Effector CD8-positive, alpha-beta T cell (primary cell): ENCODE results near the gene PAM.
"Not testable (repeated sequence)": the region's sequence is repeated elsewhere in the genome, so short reads cannot be mapped to it uniquely, and the experiment has no call there.

Source experiments
- DNase-seq: peaks from one replicate; lab custom pipeline; 2025; lab: John Stamatoyannopoulos, UW

Gene PAM

DNA sequence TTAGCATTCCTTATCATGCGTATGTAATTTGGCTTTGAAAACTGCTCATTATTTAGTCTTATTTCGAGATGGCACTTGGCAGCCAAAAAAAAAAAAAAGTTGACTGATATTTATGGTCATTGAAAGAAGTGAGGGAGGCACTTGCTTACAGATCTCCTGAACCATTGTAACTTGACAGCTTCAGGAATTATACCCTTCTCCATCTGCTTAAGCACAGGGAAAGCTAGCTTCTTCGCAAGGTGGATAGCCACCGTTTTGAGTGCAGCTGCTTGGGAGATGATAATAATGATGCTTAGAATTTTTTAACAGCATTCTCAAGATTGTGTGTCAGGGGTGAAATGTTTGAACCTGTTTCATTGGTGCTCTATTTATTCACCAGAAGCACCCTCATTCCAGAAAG is 248.8 kb downstream of the PAM start:
- no peak for DNase-seq

DNA sequence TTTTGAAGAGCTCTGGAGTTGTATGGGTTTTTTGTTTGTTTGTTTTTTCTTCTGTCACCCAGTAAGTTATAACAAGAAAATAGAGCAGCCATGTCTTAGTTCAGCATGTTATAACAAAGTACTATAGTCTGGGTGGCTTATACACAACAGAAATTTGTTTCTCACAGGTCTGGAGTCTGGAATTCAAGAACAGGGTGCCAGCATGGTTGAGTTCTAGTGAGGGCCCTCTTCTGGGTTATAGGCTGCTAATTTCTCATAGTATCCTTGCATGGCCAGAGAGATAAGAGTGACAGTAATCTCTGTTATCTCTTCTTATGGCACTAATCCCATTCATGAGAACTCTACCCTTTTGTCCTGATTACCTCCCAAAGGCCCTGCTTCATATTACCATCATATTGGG is 250.2 kb downstream of the PAM start:
- no peak for DNase-seq

DNA sequence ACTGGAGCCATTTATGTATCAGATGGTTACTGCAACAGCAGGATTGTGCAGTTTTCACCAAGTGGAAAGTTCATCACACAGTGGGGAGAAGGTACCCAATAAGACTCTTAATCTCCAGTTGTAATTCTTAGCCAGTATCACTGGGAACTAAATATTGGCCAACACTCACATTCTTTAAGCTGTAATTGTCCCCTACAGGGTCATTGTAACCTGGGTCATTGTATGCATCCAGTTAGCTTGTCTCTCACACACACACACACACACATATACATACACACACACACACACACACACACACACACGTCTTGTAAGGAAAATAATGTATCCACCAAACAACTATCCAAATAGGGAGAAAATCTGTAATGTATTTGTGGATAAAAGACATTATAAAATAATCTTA is 251.8 kb downstream of the PAM start:
- no peak for DNase-seq

DNA sequence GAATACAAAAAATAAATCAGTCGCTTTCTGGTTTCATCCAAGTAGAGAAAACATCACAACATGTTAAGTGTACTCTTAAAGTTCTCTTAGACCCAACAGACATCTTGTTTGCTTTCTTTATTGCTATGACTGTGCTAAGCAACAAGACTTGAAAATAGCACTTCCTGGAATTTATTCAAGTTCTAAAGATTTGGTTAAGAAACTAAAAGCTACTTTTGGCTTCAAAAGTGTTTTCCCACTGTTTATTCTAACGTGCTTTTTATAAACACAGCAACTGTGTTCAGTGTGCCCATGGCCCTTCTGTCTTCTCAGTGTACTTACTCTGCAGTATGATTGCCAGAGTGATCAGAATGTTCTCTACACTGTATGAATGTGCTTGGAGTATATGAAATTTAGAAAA is 255.1 kb downstream of the PAM start:
- DNase-seq: no peak

DNA sequence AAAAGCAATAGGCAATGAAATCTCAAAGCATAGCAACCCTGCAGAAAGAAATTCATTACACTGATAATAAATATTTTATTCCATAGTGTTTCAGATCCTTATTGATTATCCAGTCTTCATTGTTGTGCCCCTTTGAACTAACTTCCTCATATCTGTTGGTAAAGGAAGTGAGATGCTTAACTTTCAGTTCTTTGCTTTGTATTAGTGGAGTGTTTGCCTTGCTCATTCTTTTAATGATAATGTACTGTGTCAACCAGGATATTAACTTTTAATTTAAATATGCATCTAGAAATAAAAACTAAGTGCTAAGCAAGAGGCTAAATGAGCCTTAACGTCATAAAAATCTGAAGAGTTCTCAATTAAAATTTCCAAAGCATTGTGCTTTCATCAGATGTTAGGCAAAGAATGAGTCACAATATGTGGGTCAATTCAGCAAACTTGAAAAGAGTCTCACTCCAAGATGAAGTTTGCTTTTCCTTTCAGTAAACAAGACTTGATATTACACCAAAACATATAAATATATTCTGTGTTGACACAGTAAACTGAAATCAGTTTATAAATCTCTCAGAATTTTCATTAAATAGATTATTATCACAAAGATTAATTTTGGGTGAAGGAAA is 258.9 kb downstream of the PAM start:
- no peak for DNase-seq

DNA sequence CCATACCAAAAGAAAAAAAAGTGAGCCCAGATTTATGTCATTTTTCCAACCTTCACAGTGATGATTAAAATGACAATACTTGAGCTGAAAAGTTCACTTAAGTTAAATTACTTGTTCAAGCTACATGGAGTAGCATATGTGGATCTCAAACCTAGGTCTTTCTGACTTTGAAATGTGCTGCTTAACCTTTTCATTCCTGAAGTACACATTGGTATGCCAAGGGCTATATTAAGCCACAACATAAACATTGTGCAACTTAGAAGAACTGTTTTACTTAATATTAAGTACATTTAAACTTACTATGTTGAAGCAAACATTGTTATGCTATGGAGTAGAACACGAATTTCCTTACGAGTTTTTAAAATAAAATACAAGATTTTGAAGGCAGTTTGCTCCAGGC is 259.9 kb downstream of the PAM start:
- no peak for DNase-seq

DNA sequence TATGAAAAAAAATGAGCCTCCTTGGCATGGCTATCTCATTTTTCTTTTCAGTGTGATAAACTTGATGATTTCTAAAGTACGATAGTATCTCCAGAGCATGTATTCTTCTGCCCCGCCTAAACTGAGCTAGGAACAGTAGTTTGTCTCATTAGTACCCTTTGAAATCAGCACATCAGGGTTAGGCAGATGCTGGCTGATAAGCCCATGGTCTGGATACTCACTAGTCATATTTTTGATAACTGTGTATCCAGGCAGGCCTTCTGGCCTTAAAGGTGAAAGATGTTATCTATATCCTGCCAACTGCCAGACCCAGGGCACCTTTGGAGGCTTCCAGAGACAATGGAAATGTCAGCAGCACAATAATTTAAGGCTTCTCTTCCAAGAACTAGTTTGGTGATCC is 261.1 kb downstream of the PAM start:
- no peak for DNase-seq

DNA sequence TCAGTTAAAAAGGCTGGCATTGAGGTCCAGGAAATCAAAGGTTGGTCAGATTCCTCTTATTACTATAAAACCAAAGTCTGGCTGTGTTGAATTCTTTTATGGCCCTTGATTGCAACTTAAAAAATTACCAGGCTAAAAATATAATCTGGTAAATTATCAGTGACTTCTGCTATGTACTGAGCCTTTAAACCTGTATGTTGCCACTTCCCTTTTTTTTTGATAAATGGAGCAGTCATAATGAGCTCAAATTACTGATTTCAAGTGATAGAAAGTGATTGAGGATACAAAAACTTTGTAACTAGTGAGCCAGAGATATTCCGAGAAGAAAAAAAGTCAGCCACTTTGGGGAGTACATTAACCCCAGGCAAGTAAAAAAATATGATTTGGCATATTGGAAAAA is 264.7 kb downstream of the PAM start:
- no peak for DNase-seq

DNA sequence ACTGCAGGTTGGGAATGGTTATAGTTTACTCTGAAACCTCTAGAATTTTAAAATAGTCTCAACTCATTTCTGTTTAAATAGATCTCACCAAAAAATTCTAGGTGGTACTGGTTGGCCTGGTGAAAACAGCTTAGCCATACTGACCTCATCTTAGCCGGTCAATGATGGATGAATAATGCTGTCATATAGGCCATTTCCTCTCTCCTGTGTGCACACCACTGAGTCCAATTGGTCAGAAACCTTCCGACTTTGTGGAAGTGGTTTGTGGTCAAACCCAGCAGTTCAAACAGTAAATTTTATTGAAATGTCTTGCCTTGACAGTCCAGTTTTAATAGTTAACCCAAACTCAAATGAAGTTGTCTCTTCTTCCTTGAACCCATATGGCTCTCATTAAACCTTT is 266.2 kb downstream of the PAM start:
- no peak for DNase-seq

DNA sequence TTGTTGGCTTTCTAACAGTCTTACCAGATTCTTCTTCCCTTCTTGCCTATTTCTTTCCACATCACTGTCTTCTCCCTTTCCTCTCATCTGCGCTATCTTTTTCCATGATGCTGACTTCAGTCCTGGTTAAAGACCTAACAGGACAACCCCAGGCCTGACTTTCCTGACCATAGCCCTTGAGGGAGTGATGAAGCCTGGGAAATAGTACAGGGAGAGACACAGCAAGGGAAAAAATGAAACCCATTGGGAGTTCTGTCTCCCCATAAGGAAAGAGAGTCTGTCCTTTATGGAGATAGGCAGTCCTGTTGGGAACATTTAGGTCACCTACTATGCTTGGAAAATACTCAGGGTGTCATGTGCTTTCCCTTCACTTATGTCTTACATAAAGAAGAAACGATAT is 272.2 kb downstream of the PAM start:
- DNase-seq: no peak

DNA sequence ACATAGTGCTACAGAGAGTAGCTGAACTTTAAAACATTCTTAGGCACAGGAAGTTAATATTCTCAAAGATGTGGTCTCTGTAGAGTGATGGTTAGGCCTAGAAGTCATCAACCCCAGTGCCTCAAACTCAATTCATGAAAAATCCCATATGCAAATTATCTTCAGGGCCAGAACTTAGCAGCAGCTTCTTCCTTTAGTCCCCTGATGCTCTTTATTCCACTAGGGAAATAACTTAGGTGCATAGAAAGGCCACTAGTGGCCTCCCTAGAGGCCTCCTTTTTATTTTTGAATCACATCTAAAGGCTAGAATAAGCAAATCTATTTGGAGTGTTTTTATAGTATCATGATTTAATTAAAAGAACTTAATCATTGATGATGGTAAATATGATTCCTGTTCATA is 276.5 kb downstream of the PAM start:
- no peak for DNase-seq

DNA sequence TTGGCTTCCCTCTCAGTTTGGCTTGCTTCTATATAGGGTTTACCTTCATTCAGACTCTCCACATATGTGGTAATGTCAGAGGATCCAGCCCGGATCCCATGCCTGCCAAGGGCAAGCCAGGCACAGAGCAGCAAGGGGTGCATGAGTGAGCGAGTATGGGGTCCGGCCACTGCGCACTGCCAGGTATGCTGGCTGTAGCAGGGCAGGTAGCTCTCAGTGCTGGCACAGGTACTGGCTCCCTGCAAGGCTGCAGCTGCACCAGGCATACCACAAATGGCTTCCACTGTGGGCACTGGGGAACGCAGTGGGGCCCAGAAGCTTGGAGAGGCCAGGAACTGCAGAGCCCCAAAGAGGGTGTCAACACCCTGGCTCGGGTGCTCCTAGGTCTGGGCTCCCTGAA is 278.6 kb downstream of the PAM start:
- DNase-seq: no peak

DNA sequence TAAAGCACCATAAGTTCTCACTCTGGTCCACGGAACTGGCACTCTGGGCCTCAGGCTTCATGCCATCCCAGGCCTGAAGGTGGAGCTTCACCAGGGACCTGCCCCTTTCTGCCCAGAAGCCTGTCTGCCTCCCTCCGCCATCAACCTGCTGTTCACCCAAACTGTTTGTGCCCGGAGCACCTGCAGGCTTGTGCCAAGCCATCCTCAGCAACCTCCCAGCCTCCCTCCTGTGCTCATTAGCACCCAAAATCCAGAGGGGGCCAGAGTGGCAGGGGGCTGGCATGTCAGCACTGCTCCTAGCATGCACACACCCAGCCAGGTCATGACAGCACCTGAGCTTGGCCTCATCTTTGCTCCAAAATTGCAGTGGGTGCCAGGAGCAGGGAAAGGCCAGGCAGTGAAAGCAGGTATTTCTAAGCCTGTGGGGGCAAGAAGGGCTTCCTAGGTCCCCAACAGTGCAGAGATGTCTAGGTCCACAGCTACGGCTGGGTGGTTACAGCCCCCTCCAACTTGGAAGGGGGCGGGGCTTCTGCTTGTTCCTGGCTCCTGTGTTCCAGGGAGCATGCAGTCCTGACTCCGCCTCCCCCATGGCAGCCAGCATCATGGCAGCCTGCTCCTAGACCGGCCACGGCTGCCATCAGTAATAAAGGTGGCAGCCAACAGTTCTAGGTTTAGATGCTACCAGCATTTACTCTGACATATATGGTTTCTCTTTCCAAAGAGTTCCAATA is 279.7 kb downstream of the PAM start:
- DNase-seq: no peak

DNA sequence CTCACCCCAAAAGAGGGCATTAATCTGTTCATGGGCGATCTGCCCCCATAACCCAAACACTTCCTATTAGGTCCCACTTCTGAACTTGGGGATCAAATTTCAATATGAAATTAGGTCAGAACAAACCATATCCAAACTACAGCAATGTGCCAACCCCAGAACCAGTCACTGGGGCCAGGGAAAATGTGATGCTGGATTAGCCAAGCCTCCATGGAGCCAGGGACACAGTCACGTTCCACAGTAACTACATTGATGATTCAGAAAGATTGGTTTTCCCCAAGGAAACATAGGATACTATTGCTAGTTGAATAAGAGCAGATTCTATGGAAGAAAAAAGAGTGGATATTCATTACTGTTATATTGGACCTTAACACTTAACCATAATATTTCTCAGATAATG is 280.6 kb downstream of the PAM start:
- DNase-seq: no peak

DNA sequence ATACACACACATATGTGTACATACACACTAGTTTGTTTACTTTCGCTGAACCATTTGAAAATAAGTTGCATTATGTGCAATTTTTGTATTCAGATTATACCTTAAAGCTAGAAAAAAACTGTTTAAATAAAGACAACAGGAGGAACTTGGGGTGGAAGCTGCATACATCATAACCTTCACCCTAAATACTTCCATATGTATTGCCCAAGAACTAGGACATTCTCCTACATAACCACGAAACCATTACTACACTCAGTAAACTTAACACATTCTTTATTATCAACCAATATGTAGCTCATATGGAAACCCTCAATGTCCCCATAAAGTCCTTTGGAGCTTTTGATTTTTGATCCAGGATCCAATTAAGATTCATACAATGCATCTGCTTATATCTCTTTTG is 281.5 kb downstream of the PAM start:
- DNase-seq: no peak

DNA sequence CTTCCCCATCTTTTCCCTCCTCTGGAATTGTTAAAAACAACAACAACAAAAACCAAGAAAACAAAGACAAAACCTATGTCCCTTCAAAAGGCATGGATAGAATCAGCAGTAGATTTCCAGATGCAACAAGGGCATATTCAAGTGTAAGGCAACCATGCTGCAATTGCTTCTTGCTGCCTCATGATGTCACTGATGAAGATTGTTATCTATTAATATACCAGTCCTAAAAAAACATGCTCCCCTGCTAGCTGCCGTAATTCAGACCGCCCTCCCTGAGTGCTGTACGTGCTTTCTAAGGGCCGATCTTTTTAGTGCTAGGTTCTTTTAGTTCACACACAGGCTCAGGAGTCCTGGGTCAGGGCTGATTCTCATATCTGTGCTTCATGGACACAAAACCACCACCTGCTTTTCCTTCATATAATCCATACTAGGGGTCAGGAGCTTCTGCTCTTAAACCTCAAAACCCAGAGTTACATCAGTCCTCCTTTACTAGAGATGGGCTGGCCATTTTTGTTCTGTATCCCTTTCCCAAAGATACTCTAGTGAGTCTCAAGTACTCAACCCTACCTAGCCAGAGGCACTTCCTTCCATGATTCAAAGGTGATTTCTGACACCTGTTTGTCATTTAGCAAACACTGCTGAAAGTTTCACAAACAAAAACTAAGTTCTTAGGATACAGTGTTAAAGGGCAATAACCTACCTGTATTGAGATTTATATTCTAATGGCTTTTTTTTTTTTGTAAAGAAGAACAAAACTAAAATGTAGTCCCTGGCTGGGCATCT is 282.8 kb downstream of the PAM start:
- no peak for DNase-seq

DNA sequence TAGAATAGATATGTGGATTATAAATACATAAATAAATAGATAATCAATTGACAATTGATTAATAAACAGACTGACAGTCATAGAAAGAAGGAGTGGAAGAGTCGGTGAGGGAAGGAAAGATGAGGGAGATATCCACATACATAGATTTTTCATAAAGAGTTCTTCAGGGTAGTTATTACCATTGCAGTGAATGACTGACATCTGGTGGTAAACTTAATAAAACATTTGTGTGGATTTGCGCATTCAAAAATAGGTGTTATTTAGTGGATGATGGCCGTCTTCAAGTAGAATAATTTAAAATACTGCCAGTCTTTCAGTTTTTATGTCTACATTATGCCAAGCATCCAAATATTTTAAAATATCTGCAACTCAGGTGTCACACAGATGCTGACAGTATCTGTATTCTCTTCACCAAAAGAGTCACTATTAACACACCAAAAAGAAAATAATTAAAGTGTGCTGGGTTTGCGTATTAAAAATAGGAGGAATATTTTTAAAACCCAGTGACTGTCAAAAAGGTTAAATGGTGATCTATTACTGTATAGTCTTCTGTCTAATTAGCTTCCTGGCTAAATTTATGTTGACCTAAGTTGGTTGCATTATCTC is 286.1 kb downstream of the PAM start:
- DNase-seq: no peak

DNA sequence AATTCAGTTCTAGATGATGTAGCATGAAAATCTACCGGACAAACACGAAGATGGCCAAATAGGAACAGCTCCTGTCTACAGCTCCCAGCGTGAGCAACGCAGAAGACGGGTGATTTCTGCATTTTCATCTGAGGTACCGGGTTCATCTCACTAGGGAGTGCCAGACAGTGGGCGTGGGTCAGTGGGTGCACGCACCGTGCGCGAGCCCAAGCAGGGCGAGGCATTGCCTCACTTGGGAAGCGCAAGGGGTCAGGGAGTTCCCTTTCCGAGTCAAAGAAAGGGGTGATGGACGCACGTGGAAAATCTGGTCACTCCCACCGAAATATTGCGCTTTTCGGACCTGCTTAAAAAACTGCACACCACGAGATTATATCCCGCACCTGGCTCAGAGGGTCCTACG is 291.6 kb downstream of the PAM start:
- DNase-seq: not testable (repeated sequence)

DNA sequence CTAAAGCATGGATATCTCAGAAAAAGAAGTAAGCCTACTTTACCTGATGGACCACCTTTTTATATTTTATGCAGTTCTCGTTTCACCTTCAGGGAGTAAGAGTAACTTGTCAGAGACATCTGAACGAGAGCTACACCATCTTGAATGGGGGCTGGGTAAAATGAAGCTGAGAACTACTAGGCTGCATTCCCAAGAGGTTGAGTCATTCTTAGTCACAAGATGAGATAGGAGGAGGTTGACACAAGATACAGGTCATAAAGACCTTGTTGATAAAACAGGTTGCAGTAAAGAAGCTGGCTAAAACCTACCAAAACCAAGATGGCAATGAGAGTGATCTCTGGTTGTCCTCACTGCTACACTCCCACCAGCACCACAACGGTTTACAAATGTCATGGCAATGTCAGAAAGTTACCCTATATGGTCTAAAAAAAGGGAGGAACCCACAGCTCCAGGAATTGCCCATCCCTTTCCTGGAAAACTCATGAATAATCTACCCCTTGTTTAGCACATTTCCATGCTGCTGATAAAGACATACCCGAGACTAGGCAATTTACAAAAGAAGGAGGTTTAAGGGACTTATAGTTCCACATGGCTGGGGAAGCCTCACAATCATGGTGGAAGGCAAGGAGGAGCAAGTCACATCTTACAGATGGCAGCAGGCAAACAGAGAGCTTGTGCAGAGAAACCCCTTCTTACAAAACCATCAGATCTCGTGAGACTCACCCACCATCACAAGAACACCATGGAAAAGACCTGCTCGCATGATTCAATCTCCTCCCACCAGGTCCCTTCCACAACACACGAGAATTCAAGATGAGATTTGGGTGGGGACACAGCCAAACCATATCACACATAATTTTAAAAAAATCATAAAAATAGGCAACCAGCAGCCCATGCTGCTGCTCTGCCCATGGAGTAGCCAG is 302.4 kb downstream of the PAM start:
- no peak for DNase-seq

DNA sequence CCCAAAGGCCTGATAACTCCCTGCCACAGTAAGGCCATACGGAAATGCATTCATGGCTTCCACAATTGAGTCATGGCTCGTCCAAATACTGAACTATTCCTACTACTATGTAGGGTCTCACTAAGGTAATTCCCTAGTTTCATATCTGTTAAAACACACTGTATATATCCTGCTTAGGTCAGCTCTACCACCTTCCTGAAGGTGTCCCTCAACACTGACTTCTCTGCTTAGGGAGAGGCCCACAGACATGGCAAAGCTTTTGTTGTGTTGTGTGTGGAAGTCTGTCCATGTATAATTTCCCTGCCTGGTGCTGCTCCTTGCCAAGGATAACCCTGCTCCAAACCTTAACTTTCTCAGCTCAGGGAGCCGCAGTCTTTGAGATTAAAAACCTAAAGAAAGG is 304.4 kb downstream of the PAM start:
- no peak for DNase-seq

DNA sequence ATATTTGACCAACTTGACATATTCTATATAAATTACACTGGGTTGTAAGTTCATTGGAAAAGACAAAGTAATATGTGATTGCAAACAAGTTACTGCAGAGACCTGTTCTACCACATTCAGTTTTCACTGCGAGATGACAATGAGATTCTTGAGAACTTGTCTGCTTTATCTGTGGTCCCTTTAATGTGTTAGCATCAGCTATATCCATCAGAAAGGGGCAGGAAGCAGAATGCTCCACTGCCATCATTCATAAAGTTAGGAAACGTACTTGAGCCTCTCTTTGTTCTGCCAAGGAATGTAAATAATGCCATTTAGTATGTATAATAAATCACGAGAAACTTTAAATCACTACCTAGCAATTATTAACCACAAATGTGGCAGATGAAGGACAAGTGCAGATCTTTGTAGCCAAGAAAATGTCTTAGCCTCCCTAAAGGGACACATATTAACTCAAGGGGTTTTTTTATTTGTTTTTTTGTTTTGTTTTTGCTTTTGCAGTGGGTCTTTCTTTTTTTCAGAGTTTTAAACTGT is 305.4 kb downstream of the PAM start:
- DNase-seq: no peak

DNA sequence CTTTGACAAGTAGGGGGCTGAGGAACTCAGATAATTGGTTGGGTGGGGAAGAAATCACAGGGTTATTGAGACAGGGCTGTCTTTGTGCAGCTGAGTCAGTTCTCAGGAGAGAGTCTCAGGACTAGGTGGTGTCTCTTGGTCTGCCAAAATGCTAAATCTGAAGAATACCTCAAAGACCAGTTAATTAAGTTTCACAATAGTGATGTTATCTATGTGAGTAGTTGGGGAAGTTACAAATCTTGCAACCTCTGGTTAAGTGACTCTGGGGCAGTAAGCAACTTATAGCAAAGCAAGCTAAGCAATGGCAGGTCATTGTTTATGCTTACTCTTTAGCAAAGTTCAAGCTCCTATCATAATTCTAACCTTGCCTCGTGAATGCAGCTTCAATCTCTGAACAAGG is 311.2 kb downstream of the PAM start:
- DNase-seq: no peak
